SK-N-MC (cell line): ENCODE data around the gene LILRA5.

Source experiments
- EZH2 ChIP-seq: fragments of 200-600 bp; sonication (generic); IDR thresholded peaks from one replicate; pipeline ENCODE4 v1.6.1; 2017; ENCODE audit warnings: antibody characterized with exemption
- FOXP2 ChIP-seq: optimal IDR thresholded peaks from 2 replicates; pipeline ENCODE3; 2011; ENCODE audit warnings: mild to moderate bottlenecking, moderate library complexity; ENCODE audit not compliant: insufficient read depth; ENCODE audit errors: extremely low read length, control extremely low read depth
- POLR2AphosphoS5 ChIP-seq: IDR thresholded peaks from 2 replicates; pipeline ENCODE4 v1.6.1; 2012; ENCODE audit warnings: mild to moderate bottlenecking, low read depth, low read length, borderline replicate concordance

DNA sequence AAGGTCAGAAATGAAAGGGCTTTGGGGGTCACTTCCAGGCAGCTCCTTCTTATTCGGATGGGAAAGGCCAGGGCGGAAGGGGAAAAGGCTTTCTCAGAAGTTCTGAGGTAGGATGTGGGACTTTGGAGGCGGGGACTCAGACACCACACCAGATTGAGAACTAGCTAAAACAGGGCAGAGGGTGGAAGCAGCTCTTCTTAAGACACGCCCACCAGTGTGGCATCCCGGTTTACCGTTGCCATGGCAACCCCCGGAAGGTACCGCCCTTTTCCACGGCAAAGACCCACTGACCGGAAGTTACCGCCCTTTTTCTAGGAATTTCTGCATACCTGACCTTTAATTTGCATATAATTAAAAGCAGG, 3.8 kb upstream of the LILRA5 start:
- TF ChIP-seq POLR2AphosphoS5 (no peak), FOXP2 (no peak), EZH2 (no peak)
